ENCODE measurements around the gene ORC4. TPM values are rescaled to one million over a fixed set of nuclear protein-coding genes. Genes with fewer than 3 reads are reported as not detected.

Gene ORC4
- total and polyA plus RNA-seq, 2 of the 8 experiments (the other 6 are each of a cell fraction or from before 2014, with no cell fraction given): 22.7 to 63.7 TPM

GRCh38 chr2:148032215-148032614 lies 11.7 kb upstream of the ORC4 start (continued):
- TF ChIP-seq CTCF (IDR thresholded peaks at IDR 0.05; ENCODE audit: control extremely low read depth in 1 of 3, insufficient read depth in 1 of 3, low read depth in 1 of 3, low read length in 3 of 3): no peak
- TF ChIP-seq SAP30 (IDR thresholded peaks at IDR 0.05; ENCODE audit: insufficient read depth, insufficient replicate concordance, low read length): no peak

Measured in H1 (cell line).